Measurements from ENCODE around the gene CCDC154.

Gene CCDC154

DNA sequence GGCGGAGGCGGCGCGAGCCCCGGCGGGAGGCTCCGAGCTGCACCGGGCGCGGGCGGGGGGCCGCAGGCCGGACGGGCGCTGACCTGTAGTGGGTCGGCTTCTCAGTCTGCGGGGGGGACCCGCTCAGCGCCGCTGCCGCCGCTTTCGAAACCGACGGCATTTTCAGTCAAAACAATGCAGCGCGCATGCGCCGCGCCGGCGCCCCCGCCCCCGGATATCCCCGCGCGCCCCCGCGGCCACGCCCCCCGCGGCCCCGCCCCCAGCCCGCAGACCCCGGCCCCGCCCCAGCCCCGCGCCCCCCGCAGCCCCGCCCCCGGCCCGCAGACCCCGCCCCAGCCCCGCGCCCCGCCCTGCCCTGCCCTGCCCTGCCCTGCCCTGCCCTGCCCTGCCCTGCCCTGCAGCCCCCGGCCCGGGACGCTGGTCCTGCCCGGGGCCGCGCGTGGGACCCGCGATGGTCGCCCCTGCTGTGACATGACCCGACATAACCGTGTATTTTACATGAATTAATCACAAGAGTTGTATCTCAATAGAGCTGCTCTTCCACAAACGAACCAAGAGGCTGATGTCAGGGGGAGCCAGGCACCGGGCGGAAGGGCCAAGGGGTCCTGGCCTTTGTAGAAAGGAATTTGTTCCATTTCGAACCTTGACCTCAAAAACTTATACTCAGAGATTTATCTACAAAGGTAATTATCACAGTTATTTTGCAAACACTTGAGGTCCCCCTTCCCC is 29.7 kb downstream of the CCDC154 start, which contains the start of gene UNKL:
Gene UNKL, minus strand, starts transcription at position 173 of the 729 bp plus-strand sequence. Its CDS starts 13 bp downstream, at position 160.
- peak; percentile 78 for DNase-seq

DNA sequence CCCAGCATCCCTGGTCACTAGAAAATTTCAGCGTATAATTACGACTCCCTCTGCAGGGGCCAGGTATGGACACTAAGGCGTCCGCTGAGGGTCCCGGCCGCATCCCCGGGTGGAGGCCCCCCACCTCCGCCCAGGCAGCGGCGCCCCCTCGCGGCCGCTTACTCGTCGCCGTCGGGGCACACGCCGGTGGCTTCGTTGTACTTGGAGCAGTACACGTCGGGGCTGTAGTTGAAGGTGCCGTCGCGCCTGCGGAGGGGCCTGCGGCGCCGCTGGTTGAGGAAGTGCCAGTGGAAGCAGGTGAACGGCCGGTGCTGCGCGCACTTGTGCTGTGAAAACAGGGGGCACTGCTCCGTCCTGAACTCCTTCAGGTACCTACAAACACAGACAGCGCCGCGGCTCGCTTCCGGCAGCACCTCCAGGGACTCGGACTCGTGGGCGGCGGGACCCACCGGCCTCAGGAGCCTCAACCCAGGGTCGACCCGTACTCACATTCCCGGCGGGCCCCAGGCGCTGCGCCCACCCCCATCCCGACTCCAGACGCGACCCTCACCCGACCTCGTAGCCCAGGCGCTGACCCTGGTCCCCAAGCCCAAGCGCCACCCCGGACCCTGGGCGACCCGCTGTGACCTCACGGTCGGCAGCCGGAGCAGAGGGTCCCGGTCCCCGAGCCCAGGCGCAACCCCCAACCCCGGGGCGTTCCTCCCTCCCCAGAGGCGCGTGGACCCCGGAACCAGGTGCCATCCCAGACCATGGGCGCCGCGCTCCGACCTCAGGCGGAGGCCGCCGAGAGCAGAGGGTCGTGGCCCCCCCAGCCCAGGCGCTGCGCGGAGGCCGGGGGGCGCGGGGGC is 30.4 kb downstream of the CCDC154 start:
- peak; percentile 41 for DNase-seq

DNA sequence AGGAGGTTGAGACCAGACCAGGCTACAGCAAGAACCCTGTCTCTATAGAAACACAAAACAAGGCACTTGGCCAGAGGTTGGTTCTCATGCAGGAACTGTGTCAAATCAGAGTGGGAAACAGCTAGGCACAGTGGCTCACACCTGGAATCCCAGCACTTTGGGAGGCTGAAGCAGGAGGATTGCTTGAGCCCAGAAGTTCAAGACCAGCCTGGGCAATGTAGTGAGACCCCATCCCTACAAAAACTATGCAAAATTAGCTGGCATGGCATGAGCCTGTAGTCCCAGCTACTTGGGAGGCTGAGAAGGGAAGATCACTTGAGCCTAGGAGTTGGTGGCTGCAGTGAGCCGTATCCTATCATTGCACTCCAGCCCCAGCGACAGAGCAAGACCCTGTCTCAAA is 31.5 kb downstream of the CCDC154 start:
- DNase-seq = no peak

DNA sequence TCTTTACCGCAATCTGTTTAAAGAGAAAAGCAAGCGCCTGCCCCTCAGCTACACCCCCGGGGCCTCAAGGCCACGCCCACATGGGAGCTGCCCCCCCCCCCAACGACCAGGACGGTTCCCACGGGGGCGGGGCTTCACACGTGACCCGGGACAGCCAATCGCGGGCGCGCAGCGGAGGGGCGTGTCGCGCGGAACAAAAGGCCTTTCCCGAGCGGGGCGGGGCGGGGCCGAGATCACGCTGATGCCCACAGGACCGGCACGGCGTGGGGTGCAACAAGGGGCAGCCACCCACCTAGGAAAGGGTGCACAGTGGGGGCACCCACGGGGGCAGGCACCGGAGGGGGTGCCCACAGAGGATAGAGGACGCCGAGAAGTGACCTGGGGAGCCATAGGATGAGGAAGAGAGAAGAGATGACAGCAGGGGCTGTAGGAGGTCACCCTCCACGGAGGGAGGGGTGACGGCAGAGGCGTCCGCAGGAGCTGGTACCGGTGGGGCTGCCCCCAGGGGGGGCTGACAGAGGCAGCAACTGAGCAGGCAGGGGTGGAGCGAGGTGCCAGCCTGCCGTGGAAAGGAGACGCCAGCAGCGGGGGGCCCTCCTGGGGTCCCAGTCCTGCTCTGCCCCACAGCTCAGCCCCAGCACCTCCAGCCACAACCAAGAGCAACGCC is 36.1 kb downstream of the CCDC154 start:
- DNase-seq = peak; percentile 94

DNA sequence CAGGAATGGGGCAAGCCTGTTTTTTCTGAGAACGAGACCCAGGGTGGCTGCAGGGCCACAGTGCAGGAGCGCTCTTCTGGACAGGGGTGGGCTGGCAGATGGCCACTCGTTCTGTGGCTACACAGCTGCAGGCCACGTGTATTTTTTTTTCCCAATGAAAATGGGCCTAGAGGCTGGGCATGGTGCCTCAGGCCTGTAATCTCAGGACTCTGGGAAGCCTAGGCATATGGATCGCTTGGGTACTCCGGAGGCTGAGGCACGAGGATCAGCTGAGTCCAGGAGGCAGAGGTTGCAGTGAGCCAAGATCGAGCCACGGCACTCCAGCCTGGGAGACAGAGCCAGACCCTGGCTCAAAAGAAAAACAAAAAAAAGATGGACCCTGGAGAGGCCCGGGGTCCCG is 36.6 kb downstream of the CCDC154 start:
- DNase-seq = no peak

DNA sequence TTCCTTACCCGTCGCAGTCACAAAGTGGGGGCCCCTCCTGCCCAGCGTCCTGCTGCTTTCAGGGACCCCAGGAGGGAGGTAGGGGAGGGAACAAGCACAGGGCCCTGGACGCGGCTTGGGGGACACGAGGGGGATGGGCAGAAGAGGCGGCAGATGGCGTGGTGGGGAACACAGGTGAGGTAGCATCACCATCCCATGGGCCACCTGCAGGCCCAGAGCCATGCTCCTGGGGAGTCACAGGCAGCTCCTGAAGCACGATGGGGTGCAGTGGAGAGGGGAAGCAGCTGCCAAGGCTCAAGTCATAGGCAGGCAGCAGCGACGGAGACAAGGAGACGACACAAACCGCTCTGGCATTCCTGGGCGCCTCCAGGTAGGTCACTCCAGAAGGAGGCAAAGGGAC is 40.6 kb downstream of the CCDC154 start:
- DNase-seq = no peak

DNA sequence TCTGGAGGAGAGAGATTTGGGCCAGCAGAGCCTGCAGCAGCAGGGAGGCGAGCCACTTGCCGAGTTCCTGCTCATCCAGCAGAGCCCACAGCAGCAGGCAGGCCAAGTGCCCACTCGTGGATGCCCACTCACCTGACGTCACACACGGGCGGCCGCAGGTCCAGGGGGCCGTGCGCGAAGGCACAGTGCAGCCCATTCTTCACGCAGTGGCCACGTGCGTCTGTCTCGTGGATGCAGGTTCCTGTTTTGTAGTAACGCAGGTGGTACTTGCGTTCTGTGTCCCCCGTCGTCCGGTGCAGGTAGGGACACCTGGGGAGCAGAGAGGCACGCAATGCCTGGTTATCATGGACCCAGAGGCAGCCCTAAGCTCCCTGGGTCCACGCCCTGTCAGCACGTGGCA is 41.3 kb downstream of the CCDC154 start:
- DNase-seq = no peak

DNA sequence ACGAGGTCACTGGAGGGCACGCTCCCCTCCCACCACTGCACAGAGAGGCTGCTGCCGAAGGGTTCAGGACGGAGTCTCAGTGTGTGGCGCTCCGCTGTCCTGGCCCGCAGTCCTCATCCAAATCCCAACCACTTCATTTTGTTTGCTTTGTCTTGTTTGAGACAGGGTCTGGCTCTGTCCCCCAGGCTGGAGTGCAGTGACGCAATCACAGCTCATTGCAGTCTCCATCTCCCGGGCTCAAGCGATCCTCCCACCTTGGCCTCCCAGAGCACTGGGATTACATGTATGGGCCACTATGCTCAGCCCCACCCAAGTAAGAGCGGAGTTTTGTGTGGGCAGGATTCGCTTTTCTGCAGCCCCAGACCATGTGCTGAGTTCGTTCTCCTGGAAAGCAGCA is 42.6 kb downstream of the CCDC154 start:
- no peak for DNase-seq

DNA sequence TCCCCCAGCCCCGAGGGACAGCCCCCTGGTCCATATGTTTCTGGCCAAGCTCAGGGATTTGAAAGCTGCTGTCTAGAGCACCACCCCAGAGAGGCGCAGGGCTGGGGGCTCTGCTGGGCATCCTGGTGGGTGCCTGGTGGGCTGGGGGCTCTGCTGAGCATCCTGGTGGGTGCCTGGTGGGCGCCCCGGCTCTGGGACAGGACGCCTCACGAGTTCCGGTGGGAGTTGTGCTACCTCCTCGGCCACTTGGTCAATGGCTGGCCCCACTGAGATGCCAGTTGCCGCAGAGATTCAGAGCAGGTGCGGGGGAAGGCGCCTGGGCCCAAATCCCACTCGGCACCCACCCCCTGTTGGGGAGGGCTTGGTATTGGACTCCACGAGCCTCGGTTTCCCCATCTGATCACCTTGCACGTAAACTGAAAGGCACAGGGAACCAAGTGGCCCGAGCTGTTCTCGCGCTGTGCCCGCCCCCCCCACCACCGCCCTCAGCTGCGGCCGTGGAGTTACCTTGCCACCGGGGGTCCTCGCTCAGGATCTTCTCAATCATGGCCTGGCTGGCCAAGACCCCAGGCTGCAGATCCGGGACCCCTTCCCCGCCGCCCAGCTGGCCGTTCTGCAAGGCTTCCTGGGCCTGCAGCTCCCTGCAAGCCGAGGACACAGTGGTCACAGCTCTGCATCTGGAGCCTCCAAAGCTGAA is 43.1 kb downstream of the CCDC154 start:
- DNase-seq = no peak

DNA sequence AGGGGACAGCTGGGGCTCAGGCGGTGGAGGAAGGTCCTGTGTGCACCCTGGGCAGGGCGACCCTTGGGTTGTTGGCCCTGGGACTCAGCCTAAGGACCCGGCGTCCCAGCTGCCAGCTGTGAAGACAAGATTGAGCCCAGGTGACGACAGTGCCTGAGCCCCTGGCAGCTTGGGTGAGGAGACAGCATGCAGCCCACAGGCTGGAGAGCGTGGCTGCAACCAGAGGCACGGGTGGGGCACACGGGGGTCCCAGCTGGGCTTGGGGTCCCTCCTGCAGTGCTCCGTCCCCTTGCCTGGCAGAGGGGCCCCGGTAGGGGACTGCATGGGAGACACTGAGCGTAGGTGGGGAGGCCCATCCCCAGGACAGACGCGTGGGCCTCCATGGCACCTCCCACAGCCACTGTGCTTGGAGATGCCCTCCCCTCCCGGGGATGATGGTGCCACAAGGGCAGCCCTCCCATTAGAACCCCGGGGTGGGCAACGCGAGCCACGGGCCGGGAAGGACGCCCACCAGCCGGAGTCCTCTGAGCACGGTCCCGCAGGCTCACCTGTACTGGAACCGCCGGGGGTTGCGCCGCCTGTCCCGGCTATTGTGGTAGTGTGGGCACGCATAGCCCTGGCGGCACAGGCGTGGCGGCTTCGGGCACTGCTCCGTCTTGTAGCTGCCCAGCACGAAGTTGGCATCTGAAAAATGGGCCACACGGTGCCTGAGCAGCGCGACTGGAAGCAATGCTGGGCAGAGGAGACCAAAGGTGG is 45.4 kb downstream of the CCDC154 start:
- no peak for DNase-seq

DNA sequence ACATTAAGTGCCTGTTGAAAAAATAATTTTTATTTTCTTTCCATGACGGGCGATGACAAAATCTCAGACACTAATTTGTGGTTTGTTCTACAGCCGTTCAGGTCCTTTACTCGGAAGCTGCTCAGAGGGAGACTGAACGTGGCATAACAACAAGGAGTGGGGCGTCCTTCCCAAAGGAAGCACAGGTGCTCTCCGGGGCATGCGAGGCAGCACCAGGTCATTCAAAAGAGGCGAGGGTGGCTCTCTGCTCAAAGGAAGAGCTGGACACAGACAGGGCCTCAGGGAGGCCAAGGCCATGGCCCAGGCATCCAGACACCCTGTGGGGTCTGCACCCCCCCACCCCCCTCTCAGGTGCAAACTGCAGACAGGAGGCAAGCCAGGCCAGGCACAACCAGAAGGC is 46.0 kb downstream of the CCDC154 start:
- no peak for DNase-seq

DNA sequence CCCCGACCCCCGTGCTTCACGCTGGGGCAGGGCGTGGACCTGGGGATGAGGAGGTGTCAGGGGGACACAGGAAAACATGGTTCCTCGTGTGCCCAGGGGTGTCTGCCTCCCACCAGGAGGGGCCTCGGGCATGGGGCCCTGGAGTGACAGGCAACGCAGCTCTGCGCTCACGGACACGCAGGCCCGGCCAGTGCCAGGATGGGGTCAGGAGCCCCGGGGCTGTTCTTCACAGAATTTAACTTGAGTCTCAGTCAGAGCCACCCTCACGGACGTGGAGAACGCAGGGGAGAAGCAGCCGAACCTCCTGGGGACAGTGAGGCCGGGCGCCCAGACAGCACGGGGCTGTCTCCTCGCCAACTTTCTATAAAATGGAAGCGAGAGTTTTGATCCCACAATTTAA is 46.6 kb downstream of the CCDC154 start:
- no peak for DNase-seq

DNA sequence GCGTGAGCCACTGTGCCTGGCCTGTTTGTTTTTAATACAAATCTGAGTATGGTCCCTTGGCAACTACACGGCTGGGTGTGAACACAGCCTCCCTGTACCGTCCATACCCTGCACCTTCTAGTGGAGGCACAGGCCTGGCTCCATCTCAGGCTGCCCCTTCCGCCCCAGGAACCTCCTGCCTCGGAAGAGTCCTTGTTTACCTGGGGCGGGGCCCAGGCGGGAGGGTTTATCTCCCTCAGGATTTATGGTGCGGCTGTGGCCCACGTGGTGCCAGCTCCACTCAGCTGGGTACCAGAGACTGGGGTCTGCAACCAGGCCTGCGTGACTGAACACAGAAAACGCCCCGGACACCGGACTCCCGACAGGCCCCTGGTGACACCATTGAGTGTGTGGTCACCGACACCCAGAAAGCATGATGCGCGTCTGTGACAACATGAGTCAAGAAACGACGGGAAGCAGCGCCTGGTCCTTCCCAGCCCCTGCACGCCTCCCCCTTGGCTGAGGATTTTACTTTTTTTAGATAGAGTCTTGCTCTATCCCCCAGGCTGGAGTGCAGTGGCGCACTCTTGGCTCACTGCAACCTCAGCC is 48.8 kb downstream of the CCDC154 start:
- DNase-seq = no peak

DNA sequence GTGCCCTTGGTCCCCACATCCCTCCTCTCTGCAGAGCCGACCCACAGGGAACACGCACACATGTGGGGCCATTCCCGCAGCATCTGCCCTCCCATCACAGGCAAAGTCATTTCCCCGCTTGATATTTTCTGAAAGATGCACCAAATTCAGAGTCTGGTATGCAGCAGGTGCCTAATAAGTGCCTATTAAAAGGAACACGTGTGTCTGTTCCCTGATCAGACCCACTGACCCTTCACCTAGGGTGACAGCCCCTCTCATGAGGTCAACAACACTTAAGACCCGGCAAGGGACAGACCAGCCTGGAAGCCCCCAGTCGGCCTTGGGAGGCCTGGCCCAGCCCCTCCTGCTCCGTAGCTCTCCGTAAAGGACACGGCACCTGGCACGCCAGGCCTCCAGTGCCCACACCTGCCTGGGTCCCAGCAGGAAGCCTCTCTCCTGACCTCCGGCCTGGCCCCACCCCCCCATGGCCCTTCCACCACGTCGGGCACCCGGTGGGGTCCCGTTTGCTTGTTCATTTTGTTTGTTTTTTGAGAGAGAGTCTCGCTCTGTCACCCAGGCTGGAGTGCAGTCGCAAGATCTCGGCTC is 49.9 kb downstream of the CCDC154 start:
- DNase-seq = no peak

DNA sequence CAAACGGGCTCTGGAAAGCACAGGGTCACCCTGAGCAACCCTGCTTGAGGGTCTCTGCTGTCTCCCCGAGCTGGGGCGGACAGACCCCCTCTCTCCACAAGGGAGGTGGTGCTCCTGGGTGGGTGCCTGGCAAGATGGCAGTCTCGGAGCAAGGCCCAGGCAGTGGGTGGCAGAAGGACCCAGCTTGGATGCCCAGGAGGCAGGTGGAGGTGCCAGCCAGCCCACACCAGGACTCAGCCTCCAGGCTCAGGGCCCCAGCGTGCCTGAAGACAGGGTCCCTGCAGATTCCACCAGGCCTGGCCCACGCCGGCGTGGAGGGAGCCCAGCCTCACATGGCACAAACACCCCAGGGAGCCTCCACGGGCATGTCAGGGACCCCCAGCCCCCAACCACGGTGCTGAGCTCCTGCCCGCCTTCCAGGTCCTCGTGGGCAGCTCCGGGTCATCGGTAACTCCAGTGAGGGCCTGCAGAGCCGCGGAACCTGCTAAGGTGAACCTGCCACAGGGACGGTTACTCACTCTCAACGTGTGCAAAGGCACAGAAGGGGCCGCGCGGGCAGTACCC is 50.7 kb downstream of the CCDC154 start:
- no peak for DNase-seq

DNA sequence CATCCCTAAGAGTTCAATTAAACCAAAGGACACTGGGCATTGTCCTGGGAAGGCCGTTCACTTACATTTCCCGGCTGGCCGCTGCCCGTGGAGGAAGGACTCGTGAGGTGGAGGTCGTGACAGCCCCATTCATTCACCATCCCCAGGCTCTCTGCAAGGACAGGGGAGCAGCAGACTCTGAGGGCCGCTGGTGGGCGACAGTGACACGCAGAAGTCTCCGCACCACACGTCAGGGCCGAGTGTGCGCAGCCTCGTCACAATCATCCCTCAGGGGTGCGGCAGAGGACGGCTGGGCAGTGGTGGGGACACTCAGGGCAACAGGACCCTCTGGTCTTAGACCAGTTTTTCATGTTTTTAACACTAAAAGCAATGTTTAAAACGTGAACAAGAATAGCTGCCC is 51.5 kb downstream of the CCDC154 start:
- no peak for DNase-seq

DNA sequence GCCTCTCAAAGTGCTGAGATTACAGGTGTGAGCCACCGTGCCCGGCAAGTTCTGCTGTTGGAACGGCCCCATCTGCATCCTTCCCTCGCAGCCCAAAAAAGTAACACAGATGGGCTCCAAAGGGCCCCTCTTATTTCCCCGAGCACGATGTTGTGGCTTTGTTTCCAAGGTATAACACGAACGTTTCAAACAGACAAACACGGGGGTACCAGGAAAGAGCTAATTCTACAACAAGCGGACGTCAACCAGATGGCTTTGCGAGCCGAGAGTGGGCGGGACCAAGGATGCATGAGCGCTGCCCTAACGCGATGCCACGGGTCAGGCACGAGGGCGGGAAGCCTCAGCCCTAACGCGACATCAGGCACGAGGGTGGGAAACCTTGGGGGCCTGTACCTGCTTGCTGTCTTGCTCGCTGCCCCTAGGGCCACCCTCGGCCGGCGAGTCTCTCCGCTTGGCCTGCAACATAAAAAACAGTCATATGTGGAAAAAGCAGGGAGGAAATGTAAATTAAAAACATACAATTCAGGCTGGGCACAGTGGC is 54.0 kb downstream of the CCDC154 start:
- no peak for DNase-seq

DNA sequence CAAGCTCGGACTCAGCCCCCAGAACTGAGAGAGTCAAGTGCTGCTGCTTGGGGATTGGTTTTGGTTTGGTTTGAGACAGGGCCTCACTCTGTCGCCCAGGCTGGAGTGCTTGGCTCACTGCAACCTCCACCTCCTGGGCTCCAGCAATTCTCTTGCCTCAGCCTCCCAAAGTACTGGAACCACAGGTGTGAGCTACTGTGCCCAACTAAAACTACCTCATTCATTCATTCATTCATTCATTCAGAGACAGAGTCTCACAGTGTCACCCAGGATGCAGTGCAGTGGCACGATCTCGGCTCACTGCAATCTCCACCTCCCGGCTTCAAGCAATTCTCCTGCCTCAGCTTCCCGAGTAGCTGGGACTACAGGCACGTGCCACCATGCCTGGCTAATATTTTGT is 54.6 kb downstream of the CCDC154 start:
- no peak for DNase-seq

DNA sequence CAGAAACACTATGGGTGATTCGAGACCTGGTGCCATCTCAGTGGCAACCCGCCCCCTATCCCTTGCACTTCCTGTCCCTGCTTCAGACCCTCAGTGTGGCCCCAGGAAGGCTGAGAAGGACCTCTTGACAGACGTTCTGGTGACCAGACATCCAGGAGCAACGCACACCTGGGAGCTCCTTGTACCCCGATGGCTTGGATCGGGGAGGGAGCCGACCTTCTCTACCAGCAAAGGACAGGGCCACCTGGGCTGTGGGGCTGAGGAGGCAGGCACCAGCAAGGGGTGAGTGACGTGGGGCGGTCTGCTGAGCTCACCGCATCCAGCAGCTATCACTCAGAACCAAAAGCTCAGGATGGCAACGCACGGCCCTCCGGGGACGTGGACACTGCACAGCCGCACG is 57.0 kb downstream of the CCDC154 start:
- DNase-seq = no peak

DNA sequence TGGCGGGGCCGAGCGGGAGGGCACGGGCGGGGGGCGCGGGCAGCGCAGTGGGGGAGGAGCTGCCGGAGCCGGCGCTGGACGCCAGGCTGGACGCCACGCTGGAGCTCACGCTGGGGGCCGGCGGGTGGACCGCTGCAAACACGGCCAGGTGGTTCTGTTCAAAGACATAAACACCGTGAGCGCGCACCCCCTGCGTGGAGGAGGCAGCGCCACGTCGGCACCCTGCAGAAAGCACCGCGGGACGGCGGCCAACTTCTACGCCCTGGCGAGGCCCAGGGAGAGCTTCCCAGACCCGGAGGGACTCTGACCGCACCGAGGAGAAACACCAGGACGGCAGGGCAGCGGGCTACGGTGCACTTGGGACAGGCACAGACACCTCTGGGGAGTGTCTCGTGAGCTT is 59.1 kb downstream of the CCDC154 start:
- DNase-seq = no peak
